ENCODE data around the gene ZNF106. TPM values are rescaled to one million over a fixed set of nuclear protein-coding genes. Genes with fewer than 3 reads are reported as not detected.

ZNF106 gene
- total RNA-seq, 1 donor from 2014 or later: 56.3 TPM

- H3K27me3 Mint-ChIP-seq (ENCODE audit: unreplicated experiment): peaks cover 5% of the 10 kb centered on the region
- DNase-seq (ENCODE audit: low spot score): no peak
- H3K9me3 Mint-ChIP-seq (ENCODE audit: unreplicated experiment): no peaks in the 10 kb centered on the region
- no peak for TF ChIP-seq CTCF (IDR thresholded peaks at IDR 0.05; ENCODE audit: unreplicated experiment)
- H3K4me1 Mint-ChIP-seq (ENCODE audit: unreplicated experiment): no peaks in the 10 kb centered on the region
- H3K27ac Mint-ChIP-seq (ENCODE audit: unreplicated experiment): no peak overlapping the region
- H3K4me3 Mint-ChIP-seq (ENCODE audit: unreplicated experiment): no peak overlapping the region
- peaks cover 7% of the 10 kb centered on the region for H3K36me3 Mint-ChIP-seq (ENCODE audit: low read depth, unreplicated experiment)
Observed at GRCh38 chr15:42367041-42367440, 123.9 kb downstream of the ZNF106 start.

GRCh38 chr15:42365921-42366550, 124.9 kb downstream of the ZNF106 start:
- no peak for TF ChIP-seq CTCF (IDR thresholded peaks at IDR 0.05; ENCODE audit: unreplicated experiment)
- H3K36me3 Mint-ChIP-seq (ENCODE audit: low read depth, unreplicated experiment): peaks cover 7% of the 10 kb centered on the region
- H3K4me1 Mint-ChIP-seq (ENCODE audit: unreplicated experiment): peaks cover 5% of the 10 kb centered on the region

GRCh38 chr15:42364529-42364928, 126.4 kb downstream of the ZNF106 start:
- peaks cover 5% of the 10 kb centered on the region for H3K4me1 Mint-ChIP-seq (ENCODE audit: unreplicated experiment)
- H3K27ac Mint-ChIP-seq (ENCODE audit: unreplicated experiment): no peak overlapping the region
- no peaks in the 10 kb centered on the region for H3K9me3 Mint-ChIP-seq (ENCODE audit: unreplicated experiment)
- DNase-seq (ENCODE audit: low spot score): no peak
- no peak for TF ChIP-seq CTCF (IDR thresholded peaks at IDR 0.05; ENCODE audit: unreplicated experiment)
- peaks cover 5% of the 10 kb centered on the region for H3K27me3 Mint-ChIP-seq (ENCODE audit: unreplicated experiment)
- H3K36me3 Mint-ChIP-seq (ENCODE audit: low read depth, unreplicated experiment): peaks cover 7% of the 10 kb centered on the region
- H3K4me3 Mint-ChIP-seq (ENCODE audit: unreplicated experiment): no peak overlapping the region

More at GRCh38 chr15:42365921-42366550, 124.9 kb downstream of the ZNF106 start:
- no peak overlapping the region for H3K27ac Mint-ChIP-seq (ENCODE audit: unreplicated experiment)
- no peaks in the 10 kb centered on the region for H3K9me3 Mint-ChIP-seq (ENCODE audit: unreplicated experiment)
- no peak for DNase-seq (ENCODE audit: low spot score)
- H3K4me3 Mint-ChIP-seq (ENCODE audit: unreplicated experiment): no peak overlapping the region
- peaks cover 5% of the 10 kb centered on the region for H3K27me3 Mint-ChIP-seq (ENCODE audit: unreplicated experiment)

- Mint-ChIP-seq H3K9me3 (ENCODE audit: unreplicated experiment) (no peaks in the 10 kb centered on the region), H3K36me3 (ENCODE audit: low read depth, unreplicated experiment) (peaks cover 4% of the 10 kb centered on the region), H3K27ac (ENCODE audit: unreplicated experiment) (no peak overlapping the region), H3K27me3 (ENCODE audit: unreplicated experiment) (peaks cover 3% of the 10 kb centered on the region), H3K4me1 (ENCODE audit: unreplicated experiment) (peaks cover 9% of the 10 kb centered on the region), H3K4me3 (ENCODE audit: unreplicated experiment) (no peak overlapping the region)
- no peak for TF ChIP-seq CTCF (IDR thresholded peaks at IDR 0.05; ENCODE audit: unreplicated experiment)
- DNase-seq (ENCODE audit: low spot score): no peak
Observed at GRCh38 chr15:42363942-42364341, 127.0 kb downstream of the ZNF106 start.

GRCh38 chr15:42363487-42363886, 127.5 kb downstream of the ZNF106 start:
- DNase-seq (ENCODE audit: low spot score): no peak
- no peak for TF ChIP-seq CTCF (IDR thresholded peaks at IDR 0.05; ENCODE audit: unreplicated experiment)
- H3K27me3 Mint-ChIP-seq (ENCODE audit: unreplicated experiment): peaks cover 2% of the 10 kb centered on the region
- no peak overlapping the region for H3K4me3 Mint-ChIP-seq (ENCODE audit: unreplicated experiment)
- peaks cover 3% of the 10 kb centered on the region for H3K36me3 Mint-ChIP-seq (ENCODE audit: low read depth, unreplicated experiment)
- H3K27ac Mint-ChIP-seq (ENCODE audit: unreplicated experiment): no peak overlapping the region
- no peaks in the 10 kb centered on the region for H3K9me3 Mint-ChIP-seq (ENCODE audit: unreplicated experiment)
- H3K4me1 Mint-ChIP-seq (ENCODE audit: unreplicated experiment): peaks cover 9% of the 10 kb centered on the region

Other genes with a start within 250 kb of the ZNF106 start
- gene GANC, start 217.9 kb downstream of the ZNF106 start, total RNA-seq (ENCODE audit: unreplicated experiment): 18.7 TPM
- gene TMEM87A, start 217.7 kb downstream of the ZNF106 start, total RNA-seq (ENCODE audit: unreplicated experiment): 29.1 TPM
- gene CAPN3, start 131.6 kb downstream of the ZNF106 start, total RNA-seq (ENCODE audit: unreplicated experiment): 2.0 TPM
- 121 TPM for gene SNAP23, start 4.5 kb upstream of the ZNF106 start, total RNA-seq (ENCODE audit: unreplicated experiment)
- gene LRRC57, start 57.7 kb upstream of the ZNF106 start, total RNA-seq (ENCODE audit: unreplicated experiment): 32.7 TPM
- 23.5 TPM for gene HAUS2, start 57.7 kb upstream of the ZNF106 start, total RNA-seq (ENCODE audit: unreplicated experiment)
- 7.2 TPM for gene STARD9, start 84.5 kb upstream of the ZNF106 start, total RNA-seq (ENCODE audit: unreplicated experiment)
- gene CDAN1, start 246.0 kb upstream of the ZNF106 start, total RNA-seq (ENCODE audit: unreplicated experiment): 29.9 TPM